GM21825 (cell line): ENCODE data around the gene DNAH3.
"Not testable (repeated sequence)": the region's sequence is repeated elsewhere in the genome, so short reads cannot be mapped to it uniquely, and the experiment has no call there.

ENCODE experiments used
- ATAC-seq: cut with Tn5 transposase; IDR thresholded peaks from one replicate; pipeline ENCODE4 v1.9.1; 2021; ENCODE audit warnings: mild to moderate bottlenecking, moderate library complexity; ENCODE audit not compliant: unreplicated experiment

DNAH3 gene

DNA sequence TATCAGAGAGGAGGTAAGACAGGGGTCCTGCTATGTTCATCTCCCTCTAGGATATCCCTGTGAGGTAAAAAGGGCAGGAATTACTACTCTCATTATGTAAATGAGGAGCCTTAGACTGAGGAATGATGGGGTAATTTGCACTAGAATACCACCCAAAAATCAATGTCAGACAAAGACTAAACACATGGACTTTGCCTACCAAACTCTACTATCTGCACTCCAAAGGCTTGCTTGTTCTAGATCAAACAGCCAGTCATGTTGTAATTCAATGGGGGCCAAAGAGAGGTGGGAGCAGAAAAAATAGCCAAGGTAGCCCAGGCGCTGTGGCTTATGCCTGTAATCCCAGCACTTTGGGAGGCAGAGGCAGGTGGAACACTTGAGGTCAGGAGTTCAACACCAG is 129.3 kb downstream of the DNAH3 start:
- no peak for ATAC-seq

DNA sequence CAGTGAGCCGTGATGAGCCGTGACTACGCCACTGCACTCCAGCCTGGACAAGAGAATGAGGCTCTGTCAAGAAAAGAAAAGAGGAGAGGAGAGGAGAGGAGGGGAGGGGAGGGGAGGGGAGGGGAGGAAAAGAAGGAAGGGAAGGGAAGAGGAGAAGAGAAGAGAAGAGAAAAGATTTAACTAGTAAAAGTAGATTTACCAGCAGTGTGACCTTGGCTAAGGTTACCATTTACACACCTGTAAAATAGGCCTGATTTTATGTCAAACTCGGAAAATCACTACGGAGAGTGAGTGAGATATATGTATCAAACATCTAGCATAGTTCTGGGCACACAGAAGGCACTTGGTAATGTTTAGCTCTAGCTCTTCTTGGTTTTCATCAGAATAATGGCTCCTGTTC is 140.8 kb downstream of the DNAH3 start:
- ATAC-seq, result no peak

DNA sequence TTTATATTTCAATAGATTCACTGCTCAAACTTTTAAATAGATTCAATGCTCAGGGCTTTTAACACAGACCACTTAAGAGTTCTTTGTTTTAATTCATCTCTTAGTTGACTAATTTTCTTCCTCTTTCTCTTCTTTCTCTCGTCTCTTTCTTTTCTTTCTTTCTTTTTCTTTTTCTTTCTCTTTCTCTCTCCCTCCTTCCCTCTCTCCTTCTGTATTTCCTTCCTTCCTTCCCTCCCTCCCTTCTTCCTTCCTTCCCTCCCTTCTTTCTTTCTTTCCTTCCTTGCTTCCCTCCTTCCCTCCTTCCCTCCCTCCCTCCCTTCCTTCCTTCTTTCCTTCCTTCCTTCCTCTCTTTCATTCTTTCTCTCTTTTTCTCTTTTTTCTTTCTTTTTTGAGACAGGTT is 145.6 kb downstream of the DNAH3 start:
- ATAC-seq, result no peak

DNA sequence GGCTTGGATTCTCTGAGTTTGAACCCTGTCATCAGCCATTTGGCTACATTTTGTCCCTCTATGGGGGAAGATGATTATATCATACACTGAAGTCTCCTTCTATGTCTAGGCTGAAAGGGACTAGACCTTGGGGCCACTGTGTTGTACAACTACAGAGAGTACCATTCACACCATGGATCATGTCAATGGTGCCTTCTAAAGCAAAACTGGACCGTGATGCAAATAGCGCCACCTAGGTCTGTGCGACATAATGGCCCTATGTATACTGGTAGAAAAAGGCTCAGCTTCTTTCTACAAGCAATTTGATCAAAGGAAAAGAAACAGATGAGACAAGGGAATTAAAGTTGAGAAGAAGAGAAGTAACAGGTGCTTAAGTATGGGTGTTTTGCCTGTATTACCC is 149.4 kb downstream of the DNAH3 start:
- no peak for ATAC-seq

DNA sequence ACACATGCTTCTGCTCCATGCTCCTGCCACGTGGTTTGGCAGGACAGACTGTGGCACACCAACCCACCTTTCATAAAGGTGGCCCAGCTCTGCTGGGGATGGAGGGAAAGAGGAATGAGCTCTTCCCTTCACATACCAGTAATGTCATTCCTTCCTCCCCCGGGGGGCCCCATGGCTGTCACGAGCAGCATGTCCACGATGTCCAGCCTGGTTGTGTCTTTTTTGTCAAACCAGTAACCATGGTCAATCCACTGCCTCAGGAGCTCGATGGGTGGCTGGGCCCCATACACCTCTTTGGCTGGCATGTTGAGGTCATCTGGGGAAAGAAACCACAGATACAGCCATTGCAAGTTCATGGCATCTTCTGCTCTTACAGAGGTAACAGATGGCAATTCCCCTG is 153.5 kb downstream of the DNAH3 start:
- no peak for ATAC-seq

DNA sequence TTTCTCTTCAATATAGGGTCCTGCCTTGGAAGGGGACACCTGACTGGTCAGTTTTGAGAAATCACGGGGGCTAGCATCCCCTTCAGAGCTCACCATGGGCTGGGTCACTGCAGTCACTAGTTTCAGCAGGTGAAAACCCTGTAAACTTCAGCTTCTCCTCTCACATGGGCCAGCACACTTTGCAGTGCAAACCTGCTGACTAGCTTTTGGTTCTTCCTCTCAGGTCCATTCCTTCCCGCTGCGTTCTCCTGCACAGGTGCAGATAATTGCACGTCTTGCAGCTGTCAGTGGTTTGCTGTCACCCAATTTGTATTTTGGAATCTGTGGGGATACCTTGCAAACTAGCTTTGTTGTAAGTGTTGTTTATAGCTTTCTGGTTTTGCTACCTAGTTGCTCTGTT is 154.9 kb downstream of the DNAH3 start:
- no peak for ATAC-seq

DNA sequence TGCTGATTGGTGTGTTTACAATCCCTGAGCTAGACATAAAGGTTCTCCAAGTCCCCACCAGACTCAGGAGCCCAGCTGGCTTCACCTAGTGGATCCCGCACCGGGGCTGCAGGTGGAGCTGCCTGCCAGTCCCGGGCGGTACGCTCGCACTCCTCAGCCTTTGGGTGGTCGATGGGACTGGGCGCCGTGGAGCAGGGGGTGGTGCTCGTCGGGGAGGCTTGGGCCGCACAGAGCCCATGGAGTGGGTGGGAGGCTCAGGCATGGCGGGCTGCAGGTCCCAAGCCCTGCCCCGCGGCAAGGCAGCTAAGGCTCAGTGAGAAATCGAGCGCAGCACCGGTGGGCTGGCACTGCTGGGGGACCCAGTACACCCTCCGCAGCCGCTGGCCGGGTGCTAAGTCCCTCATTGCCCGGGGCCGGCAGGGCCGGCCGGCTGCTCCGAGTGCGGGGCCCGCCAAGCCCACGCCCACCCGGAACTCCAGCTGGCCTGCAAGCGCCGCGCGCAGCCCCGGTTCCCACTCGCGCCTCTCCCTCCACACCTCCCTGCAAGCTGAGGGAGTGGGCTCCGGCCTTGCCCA is 161.1 kb downstream of the DNAH3 start:
- not testable (repeated sequence) for ATAC-seq

DNA sequence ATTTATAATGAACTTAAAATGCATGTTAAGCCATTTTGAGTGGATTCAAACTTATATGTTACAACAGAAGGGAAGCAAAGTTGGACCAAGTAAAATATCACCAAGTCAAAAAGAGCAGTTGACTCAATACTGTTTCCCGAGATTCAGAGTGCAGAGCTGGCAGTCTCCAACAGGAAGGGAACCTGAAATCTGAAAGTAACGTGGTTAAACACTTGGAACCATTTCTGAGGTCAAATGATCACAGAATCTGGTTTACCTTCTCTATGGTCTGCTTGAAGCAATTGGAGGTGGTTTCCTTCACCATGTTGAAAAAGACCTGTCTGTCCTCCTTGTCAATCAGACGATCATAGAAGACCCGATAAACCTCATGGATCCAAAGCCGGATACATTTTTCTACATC is 163.6 kb downstream of the DNAH3 start:
- no peak for ATAC-seq

DNA sequence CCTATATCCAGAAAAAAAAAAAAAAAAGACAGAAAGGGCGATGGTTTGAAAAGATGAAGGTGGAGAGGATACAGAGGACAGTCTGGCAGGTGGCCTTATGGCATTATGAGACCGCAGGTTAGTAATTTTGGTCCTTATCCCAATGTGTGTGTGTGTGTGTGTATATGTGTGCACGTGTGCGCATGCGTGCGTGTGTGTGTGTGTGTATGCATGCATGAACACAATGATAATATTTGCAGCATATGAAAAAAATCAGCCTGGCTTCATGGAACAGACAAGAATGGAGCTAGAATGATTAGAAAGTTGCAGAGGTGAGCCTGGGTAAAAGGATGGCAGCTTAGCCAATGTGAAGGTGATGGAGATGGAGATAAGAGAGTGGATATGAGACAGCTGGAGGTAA is 166.6 kb downstream of the DNAH3 start:
- no peak for ATAC-seq

DNA sequence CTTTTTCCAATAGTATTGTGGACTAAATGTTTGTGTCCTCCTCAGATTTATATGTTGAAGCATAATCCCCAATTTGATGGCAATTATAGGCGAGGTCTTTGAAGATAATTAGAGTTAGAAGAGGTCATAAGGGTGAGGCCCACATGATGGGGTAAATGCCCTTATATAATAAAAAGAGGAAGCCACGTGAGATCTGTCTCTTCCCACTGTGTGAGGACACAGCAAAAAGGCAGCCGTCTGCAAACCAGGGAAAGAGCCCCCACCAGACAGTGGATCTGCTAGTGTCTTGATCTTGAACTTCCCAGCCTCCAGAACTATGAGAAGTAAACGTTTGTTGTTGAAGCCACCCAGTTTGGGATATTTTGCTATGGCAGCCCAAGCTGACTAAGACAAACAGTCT is 174.1 kb downstream of the DNAH3 start:
- no peak for ATAC-seq

DNA sequence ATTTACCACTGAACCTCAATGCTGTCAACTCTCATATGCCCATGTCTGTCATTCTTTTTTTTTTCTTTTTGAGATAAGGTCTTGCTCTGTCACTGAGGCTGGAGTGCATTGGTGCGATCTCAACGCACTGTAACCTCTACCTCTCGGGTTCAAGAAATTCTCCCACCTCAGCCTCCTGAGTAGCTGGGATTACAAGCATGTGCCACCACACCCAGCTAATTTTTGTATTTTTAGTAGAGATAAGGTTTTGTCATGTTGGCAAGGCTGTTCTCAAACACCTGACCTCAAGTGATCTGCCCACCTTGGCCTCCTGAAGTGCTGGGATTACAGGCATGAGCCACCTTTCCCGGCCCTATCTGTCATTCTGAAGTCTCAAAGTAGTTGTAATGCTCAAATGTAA is 177.4 kb downstream of the DNAH3 start:
- ATAC-seq, result not testable (repeated sequence)

DNA sequence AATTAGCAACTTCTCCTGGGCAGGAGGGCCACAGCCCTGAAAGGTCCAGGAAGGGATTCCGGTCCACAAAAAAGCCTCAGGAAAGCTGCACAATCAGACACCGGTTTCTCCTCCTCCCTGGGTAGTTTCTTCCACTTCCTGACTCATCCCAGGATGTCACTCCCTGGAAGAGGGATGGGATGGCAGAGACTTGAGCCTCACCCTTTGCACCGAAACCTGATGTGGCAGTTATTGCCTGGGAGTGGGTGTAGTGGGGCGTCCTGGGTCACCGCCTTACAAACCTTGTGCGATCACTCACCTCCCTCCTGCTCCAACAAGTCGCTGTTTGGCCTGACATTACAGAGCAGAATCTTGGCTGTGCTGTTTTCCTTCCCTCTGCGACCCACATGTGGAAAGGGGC is 179.2 kb downstream of the DNAH3 start:
- ATAC-seq, result no peak

DNA sequence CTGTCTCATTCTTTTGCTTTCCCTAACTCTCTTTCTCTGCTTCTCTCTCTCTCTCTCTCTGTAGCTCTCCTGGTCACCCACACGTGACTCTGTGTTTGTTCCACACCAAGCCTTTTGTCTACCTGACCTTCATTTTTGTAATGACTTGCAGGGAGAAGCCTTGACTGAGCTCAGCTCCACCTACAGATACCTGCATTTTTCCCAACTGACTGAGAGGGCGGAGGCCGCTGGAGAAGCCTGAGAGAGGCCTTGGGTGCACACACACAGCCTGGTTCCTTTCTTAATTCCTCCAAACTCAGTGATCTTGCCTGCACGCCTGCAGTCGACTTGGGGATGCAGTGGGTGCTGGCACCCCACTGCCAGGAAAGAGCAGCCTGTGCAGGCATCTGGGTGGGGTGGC is 181.3 kb downstream of the DNAH3 start:
- no peak for ATAC-seq

DNA sequence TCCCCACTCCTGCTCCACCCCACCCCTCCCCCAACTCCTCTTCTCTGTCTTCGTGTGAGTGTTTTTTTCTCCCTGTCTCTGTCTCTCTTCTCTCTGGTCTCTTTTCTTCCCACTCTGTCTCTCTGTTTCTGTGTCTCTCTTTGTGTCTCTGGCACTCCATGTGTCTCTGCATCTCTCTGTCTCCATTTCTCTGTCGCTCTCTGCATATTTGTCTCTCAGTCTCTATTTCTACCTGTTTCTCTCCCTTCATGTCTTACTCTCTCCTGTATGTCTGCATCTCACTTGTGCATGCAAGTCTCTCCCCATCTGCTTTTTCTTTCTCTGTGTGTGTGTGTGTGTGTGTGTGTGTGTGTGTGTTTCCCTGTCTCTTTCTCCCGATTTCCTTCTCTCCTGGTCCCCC is 181.9 kb downstream of the DNAH3 start:
- ATAC-seq, result no peak

DNA sequence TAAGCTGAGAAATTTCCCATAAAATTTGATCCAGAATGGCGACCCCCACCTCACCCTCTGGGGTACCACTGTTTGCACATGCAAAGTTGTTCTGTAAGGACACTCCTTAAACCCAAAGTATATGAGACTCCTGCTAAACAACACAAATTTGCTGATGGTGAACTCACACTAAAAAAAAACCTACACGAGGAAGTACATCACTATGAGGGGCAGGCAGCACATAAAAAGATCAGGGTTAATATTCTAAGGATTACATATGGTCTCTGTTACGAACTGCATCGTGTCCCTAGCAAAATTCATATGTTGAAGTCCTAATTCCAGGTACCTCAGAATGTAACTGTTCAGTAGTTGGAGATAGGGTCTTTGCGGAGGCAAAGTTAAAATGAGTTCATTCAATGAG is 189.7 kb downstream of the DNAH3 start:
- ATAC-seq, result no peak

DNA sequence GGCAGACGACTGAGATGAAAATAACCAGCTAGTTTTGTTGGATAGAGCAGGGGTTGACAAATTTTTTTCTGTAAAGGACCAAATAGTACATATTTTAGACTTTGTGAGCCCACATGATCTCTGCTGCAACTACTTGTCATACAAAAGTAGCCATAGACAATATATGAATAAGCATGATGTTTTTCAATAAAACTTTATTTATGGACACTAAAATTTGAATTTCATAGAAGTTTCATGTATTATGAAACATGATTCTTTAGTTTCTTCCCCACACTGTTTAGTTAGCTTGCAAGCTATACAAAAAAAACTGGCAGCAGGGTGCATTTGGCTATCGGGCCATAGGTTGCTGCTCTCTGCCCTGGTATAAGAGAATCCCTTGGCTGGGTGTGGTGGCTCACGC is 193.5 kb downstream of the DNAH3 start:
- no peak for ATAC-seq

DNA sequence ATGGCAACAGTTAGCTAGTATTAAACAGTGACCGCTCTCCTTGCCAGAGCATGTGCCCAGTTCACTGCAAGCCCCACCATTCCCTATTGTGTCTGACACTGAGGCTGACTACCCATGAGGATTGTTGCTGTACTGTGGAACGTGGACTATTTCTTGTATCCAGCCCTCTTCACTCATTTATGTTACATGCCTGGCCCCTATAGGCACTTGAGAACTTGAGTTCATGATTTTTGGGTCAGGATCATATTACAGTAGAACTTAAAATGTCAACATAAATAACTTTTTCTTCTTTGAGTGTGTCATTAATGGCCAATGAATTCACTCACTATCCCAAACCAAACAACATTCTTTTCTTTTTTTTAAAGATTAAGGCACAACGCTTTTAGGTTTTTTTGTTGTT is 194.3 kb downstream of the DNAH3 start:
- ATAC-seq, result no peak

DNA sequence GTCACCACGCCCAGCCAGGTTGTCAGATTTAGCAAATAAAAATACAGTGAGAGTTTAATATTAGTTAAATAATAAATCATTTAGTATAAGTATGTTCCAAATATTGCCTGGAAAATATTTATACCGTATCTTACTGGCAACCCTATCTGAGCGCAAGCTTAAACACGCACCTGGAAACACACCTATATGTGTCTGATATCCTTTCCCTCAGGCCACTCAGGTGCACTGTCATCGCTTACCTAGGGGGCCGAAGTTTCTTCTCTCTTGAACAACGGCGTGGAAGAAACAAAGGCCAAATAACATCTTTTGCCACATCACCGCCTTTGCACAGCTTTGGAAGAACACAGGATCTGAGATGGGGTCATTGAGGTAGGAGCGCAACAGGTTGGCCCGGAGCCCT is 196.1 kb downstream of the DNAH3 start:
- ATAC-seq, result no peak

DNA sequence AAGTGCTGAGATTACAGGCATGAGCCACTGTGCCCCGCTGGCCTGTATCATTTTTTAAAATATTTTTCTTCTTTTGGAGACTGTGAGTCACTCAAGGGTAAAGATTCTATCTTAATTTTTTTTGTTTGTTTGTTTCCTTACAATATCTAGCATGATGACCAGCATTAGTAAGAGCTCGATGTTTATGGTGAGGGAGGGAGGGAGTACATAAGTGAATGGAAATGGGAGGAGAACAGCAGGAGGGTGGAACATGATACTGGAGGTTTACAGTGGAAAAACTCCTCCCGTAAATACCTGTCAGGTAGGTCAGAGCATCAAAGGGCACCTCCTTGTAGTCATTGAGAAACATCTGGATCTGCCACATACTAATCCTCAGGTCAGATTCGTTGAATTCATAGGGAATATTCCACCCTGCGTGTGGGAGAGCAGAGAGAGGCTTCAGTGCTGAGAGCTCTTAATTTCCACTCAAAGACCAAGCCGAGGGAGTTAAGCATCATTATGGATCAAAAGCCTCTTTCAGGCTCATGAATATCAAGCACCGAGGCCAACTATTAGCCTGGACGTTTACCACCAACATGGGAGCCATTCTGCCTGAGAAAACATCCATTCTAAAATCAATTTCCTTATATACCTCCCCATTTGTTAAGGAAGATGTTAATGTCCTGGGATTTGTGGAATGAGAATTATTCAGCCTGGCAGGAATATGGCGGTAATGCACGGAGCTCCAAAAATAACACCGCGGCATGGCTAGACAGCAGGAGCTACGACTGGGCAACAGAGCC is 198.3 kb downstream of the DNAH3 start:
- no peak for ATAC-seq

DNA sequence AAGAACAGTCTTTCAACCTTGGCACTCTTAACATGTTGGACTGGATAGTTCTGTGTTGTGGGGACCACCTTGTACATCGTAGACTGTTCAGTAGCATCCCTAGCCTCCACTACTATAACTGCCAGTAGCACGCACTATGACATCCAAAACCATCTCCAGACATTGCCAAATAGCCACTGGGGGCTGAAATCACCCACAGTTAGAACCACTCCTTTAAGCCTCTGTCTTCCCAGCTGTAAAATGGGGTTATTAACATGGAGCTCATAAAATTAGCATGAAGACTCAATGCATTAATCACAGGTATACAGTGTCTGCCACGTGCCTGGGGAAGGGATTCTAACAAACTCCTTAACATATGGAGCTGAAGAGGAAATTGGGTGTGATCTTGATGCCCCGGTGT is 200.4 kb downstream of the DNAH3 start:
- ATAC-seq, result no peak

DNA sequence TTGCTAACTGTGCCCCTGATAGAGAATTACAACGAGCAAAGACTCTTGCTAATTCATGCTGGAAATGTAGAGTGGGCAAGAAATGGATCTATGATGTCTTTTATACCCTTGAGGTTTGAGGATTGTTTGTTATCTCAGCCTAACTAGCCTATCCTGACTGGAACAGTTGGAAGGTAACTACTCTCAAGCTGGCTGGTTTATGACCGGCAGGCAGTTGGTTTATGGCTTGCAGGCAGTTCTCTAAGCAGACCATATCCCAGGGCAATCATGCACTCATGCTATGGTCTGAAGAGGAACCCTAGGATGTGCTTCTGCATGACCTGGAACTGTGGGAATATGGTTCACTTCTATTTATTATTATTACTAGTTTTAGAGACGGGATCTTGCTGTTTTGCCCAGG is 201.0 kb downstream of the DNAH3 start:
- no peak for ATAC-seq

DNA sequence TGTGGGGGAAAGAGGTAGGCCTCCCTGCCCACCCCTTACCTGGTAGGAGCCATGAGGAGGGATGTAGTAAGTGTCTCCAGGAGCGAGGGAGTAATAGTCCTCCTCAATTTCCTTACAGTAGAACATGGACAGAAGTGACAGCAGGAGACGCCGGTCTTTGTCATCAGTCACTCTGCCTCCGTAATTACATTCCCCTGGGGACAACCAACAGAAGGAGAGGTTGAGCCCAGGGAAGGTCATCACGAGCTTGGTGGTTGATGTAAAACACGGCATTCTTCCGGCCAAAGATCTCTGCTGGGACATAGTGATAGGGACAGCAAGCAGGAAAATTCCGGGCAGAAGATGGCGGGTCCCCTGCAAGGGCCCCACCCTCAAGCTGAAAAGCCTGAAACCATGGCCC is 202.2 kb downstream of the DNAH3 start:
- no peak for ATAC-seq

DNA sequence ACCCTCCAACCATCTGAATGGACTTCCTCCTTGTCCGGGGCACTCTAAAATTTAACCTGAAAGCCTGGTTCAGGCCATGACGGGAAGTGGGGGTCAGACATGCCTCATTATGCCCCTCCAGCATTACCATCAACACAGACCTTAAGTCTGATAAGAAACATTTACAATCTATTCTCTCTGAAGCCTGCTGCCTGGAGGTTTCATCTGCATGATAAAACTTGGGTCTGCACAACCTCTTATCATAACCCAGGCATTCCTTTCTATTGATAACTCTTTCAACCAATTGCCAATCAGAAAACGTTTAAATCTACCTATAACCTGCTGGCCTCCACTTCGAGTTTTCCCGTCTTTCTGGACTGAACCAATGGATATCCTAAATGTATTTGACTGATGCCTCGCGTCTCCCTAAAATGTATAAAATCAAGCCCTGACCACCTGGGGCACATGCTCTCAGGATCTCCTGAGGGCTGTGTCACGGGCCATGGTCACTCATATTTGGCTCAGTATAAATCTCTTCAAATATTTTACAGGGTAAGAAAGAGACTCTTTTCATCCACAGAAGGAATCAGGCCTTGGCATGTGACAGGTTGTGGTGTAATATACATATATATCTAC is 204.5 kb downstream of the DNAH3 start:
- ATAC-seq, result no peak
